SU-DHL-6 (cell line): Measurements from ENCODE around the gene IRAK1.

Experiments
- H2AFZ ChIP-seq: fragments of 200-600 bp; sonication (generic); 2 replicates; pipeline ENCODE4 v1.6.1; 2014; ENCODE audit warnings: low read depth, mild to moderate bottlenecking, moderate library complexity, mixed read lengths, antibody characterized with exemption, low read length; ENCODE audit not compliant: severe bottlenecking
- H3F3A ChIP-seq: fragments of 200-600 bp; shearing (Covaris generic); 2 replicates; pipeline ENCODE4 v1.6.0; 2016; ENCODE audit warnings: antibody characterized with exemption, mild to moderate bottlenecking; ENCODE audit not compliant: insufficient read depth
- H3K27ac ChIP-seq: fragments of 200-600 bp; sonication (generic); 2 replicates; pipeline ENCODE4 v1.5.1; 2016; ENCODE audit warnings: low read depth, mild to moderate bottlenecking, low read length, moderate library complexity, mixed read lengths
- H3K27me3 ChIP-seq: fragments of 200-600 bp; sonication (generic), shearing (Covaris generic); 2 replicates; pipeline ENCODE4 v1.6.0; 2014; ENCODE audit warnings: mild to moderate bottlenecking, low read length
- H3K36me3 ChIP-seq: fragments of 200-600 bp; sonication (generic); 2 replicates; pipeline ENCODE4 v1.6.1; 2014; ENCODE audit warnings: mild to moderate bottlenecking, low read length, mixed read lengths
- H3K4me2 ChIP-seq: fragments of 300-600, 200-600 bp; shearing (Covaris generic), sonication (generic); 2 replicates; pipeline ENCODE4 v1.6.0; 2014; ENCODE audit warnings: low read length, low read depth, mild to moderate bottlenecking; ENCODE audit not compliant: poor library complexity, severe bottlenecking
- H3K4me3 ChIP-seq: fragments of 200-600 bp; sonication (generic); 2 replicates; pipeline ENCODE4 v1.5.1; 2014; ENCODE audit warnings: antibody characterized with exemption, low read length, mild to moderate bottlenecking, mixed read lengths; ENCODE audit not compliant: insufficient read depth, poor library complexity, severe bottlenecking
- H3K79me2 ChIP-seq: fragments of 200-600 bp; sonication (generic); 2 replicates; pipeline ENCODE4 v1.6.1; 2014; ENCODE audit warnings: mild to moderate bottlenecking, low read length, moderate library complexity; ENCODE audit not compliant: insufficient read depth
- H3K9ac ChIP-seq: fragments of 200-600 bp; sonication (generic); 2 replicates; pipeline ENCODE4 v1.7.0; 2014; ENCODE audit warnings: mild to moderate bottlenecking, low read length
- H3K9me2 ChIP-seq: fragments of 200-600 bp; sonication (generic); replicated peaks from 2 replicates; pipeline ENCODE4 v1.6.1; 2014; ENCODE audit warnings: low read length; ENCODE audit not compliant: insufficient read depth
- H3K9me3 ChIP-seq: fragments of 200-600 bp; sonication (generic); 2 replicates; pipeline ENCODE4 v1.6.1; 2014; ENCODE audit warnings: low read length, mixed read lengths; ENCODE audit not compliant: insufficient read depth
- H4K20me1 ChIP-seq: fragments of 200-600 bp; sonication (generic); 2 replicates; pipeline ENCODE4 v1.6.1; 2014; ENCODE audit warnings: low read depth, mild to moderate bottlenecking, antibody characterized with exemption, low read length, moderate library complexity, mixed read lengths
- CTCF ChIP-seq: fragments of 200-600 bp; sonication (generic); IDR thresholded peaks from one replicate; pipeline ENCODE4 v1.5.1; 2017; ENCODE audit warnings: antibody characterized with exemption, mild to moderate bottlenecking, low read length, moderate library complexity; ENCODE audit not compliant: insufficient read depth, poor library complexity, severe bottlenecking
- EZH2phosphoT487 ChIP-seq: fragments of 200-600 bp; sonication (generic), shearing (Covaris generic); conservative IDR thresholded peaks from 2 replicates; pipeline ENCODE4 v1.6.1; 2018; ENCODE audit warnings: mild to moderate bottlenecking, antibody characterized with exemption, low read length, moderate library complexity, mixed read lengths

Gene IRAK1

DNA sequence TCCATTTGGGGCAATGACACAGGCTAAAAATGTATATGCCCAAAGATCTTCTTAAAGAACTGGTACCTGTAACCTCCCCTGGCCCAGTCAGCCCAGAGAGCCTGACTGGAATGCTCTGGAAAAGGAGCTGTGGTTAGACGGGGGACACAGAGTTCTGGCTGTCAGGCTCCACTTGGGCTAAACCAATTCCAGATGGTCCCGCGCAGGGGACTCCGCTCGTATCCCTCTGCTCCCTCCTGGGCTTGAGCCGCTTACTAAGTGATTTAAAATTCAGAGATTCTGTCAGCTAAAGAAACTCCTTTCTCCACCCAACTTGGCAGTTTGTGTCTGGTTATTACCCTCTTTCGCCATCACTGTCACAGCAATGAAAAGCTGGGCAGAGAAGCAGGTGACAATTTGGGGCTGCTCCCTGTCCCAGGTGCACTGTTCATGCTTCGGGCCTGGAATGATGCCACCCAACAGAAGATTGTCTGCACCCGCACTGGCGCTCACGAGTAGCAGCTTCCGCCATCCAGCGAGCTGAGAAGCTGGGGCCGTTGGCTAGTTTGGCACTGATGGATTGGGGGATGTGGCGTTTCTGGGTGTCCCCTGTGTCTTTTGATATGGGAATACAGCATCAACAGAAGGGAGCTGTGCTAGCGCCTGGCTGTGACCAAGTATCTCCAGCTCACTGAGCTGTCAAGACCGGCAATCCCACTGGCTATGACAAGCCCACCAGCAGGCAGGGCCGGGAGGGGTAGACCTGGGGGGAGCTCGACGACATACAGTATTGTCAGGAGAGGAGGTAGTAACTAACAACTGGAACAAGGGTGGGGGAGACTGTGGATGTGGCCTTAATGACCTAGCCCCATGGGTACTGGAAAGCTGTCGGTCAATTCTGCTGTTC is 6.7 kb upstream of the IRAK1 start:
- H4K20me1 ChIP-seq: no peaks in the 10 kb centered on the region
- peaks cover 6% of the 10 kb centered on the region for H3F3A ChIP-seq
- no peak overlapping the region for H3K9ac ChIP-seq

GRCh38 chrX:154025230-154025629 is 5.5 kb upstream of the IRAK1 start:
- no peak overlapping the region for H3K9ac ChIP-seq
- H3K27me3 ChIP-seq: no peaks in the 10 kb centered on the region
- no peaks in the 10 kb centered on the region for H4K20me1 ChIP-seq
- TF ChIP-seq CTCF: no peak
- no peak for TF ChIP-seq EZH2phosphoT487
- no peak overlapping the region for H2AFZ ChIP-seq
- H3K4me3 ChIP-seq: no peak overlapping the region
- no peaks in the 10 kb centered on the region for H3K9me2 ChIP-seq
- no peaks in the 10 kb centered on the region for H3K9me3 ChIP-seq
- no peaks in the 10 kb centered on the region for H3K79me2 ChIP-seq
- H3K4me2 ChIP-seq: no peak overlapping the region
- no peaks in the 10 kb centered on the region for H3K36me3 ChIP-seq
- no peak overlapping the region for H3K27ac ChIP-seq
- H3F3A ChIP-seq: peaks cover 7% of the 10 kb centered on the region

More for the DNA sequence above, 6.7 kb upstream of the IRAK1 start:
- no peaks in the 10 kb centered on the region for H3K79me2 ChIP-seq
- no peak overlapping the region for H3K4me2 ChIP-seq
- H3K4me3 ChIP-seq: no peak overlapping the region
- no peaks in the 10 kb centered on the region for H3K9me2 ChIP-seq
- no peaks in the 10 kb centered on the region for H3K36me3 ChIP-seq
- no peak for TF ChIP-seq EZH2phosphoT487
- no peak for TF ChIP-seq CTCF
- H3K27ac ChIP-seq: no peak overlapping the region
- H2AFZ ChIP-seq: no peak overlapping the region
- no peaks in the 10 kb centered on the region for H3K9me3 ChIP-seq
- H3K27me3 ChIP-seq: no peaks in the 10 kb centered on the region

- Histone ChIP-seq H3K4me3 (no peak overlapping the region), H3K27ac (no peak overlapping the region), H3K27me3 (no peaks in the 10 kb centered on the region), H3K9ac (no peak overlapping the region), H3K9me3 (no peaks in the 10 kb centered on the region), H3K4me2 (no peak overlapping the region), H2AFZ (no peak overlapping the region), H3F3A (peaks cover 7% of the 10 kb centered on the region), H4K20me1 (no peaks in the 10 kb centered on the region), H3K9me2 (no peaks in the 10 kb centered on the region), H3K79me2 (no peaks in the 10 kb centered on the region; the same call in 1 of the 2 replicates), H3K36me3 (no peaks in the 10 kb centered on the region)
- TF ChIP-seq CTCF (no peak), EZH2phosphoT487 (no peak)
Observed at GRCh38 chrX:154024271-154024670, 4.6 kb upstream of the IRAK1 start.
